Right lung (tissue), 10 donors: ENCODE measurements around the gene RPL13A. TPM values are rescaled to one million over a fixed set of nuclear protein-coding genes. Genes with fewer than 3 reads are reported as not detected.
"Not testable (repeated sequence)": the region's sequence is repeated elsewhere in the genome, so short reads cannot be mapped to it uniquely, and the experiment has no call there.

Experiments
- DNase-seq, 2 donors: peaks; one replicate each; pipeline ENCODE4 v3.0.0-alpha.2; 2013
- long read RNA-seq, 8 donors: transcript quantifications; one replicate each; lab custom pipeline, GENCODE V29; 2026
- polyA plus RNA-seq, 5 donors: library from polyadenylated mRNA; unstranded; fragments of 120-200 nt; gene quantifications; one replicate each; pipeline versions ENCODE4 v1.2.1 to v1.2.3, GENCODE V29; 2013; ENCODE audit warnings: inconsistent platforms in 1 of 5, low replicate concordance in 1 of 5; ENCODE audit not compliant: insufficient read length in 5 of 5, insufficient read depth in 1 of 5

Gene RPL13A
- 1,000 to 10,000 TPM; 3,241 to 4,813 (median 3,633) TPM for polyA plus RNA-seq
- long read RNA-seq, donor 1, transcript RPL13A-204 (5 exons, 728 nt), result minor isoform, 84 of 2,856 reads
- long read RNA-seq, donor 1, transcript RPL13A-201 (8 exons, 1,181 nt), result major isoform, 1,904 of 2,856 reads
- long read RNA-seq, donor 1, transcript RPL13A-214 (8 exons, 1,122 nt), result minor isoform, 74 of 2,856 reads
- long read RNA-seq, donor 1, partial matches to known transcripts, result 709 of 2,856 reads
- long read RNA-seq, donor 1, other reads (novel, unspliced or antisense), result 75 of 2,856 reads
- long read RNA-seq, donor 2, transcript RPL13A-214 (8 exons, 1,122 nt), result minor isoform, 38 of 1,618 reads
- long read RNA-seq, donor 2, transcript RPL13A-204 (5 exons, 728 nt), result minor isoform, 19 of 1,618 reads
- long read RNA-seq, donor 2, transcript RPL13A-201 (8 exons, 1,181 nt), result major isoform, 874 of 1,618 reads
- long read RNA-seq, donor 2, partial matches to known transcripts, result 663 of 1,618 reads
- long read RNA-seq, donor 2, other reads (novel, unspliced or antisense), result 23 of 1,618 reads
- long read RNA-seq, donor 3, transcript RPL13A-204 (5 exons, 728 nt), result minor isoform, 38 of 2,357 reads
- long read RNA-seq, donor 3, transcript RPL13A-201 (8 exons, 1,181 nt), result major isoform, 1,181 of 2,357 reads
- long read RNA-seq, donor 3, transcript RPL13A-214 (8 exons, 1,122 nt), result minor isoform, 29 of 2,357 reads
- long read RNA-seq, donor 3, partial matches to known transcripts, result 1,071 of 2,357 reads
- long read RNA-seq, donor 3, other reads (novel, unspliced or antisense), result 31 of 2,357 reads
- long read RNA-seq, donor 4, transcript RPL13A-201 (8 exons, 1,181 nt), result major isoform, 621 of 1,302 reads
- long read RNA-seq, donor 4, transcript RPL13A-204 (5 exons, 728 nt), result minor isoform, 51 of 1,302 reads
- long read RNA-seq, donor 4, transcript RPL13A-214 (8 exons, 1,122 nt), result minor isoform, 20 of 1,302 reads
- long read RNA-seq, donor 4, partial matches to known transcripts, result 589 of 1,302 reads
- long read RNA-seq, donor 4, other reads (novel, unspliced or antisense), result 14 of 1,302 reads
- long read RNA-seq, donor 5, transcript RPL13A-214 (8 exons, 1,122 nt), result minor isoform, 68 of 3,016 reads
- long read RNA-seq, donor 5, transcript RPL13A-201 (8 exons, 1,181 nt), result major isoform, 1,555 of 3,016 reads
- long read RNA-seq, donor 5, transcript RPL13A-204 (5 exons, 728 nt), result minor isoform, 73 of 3,016 reads
- long read RNA-seq, donor 5, partial matches to known transcripts, result 1,245 of 3,016 reads
- long read RNA-seq, donor 5, other reads (novel, unspliced or antisense), result 74 of 3,016 reads
- long read RNA-seq, donor 6, transcript RPL13A-204 (5 exons, 728 nt), result minor isoform, 56 of 2,354 reads
- long read RNA-seq, donor 6, transcript RPL13A-201 (8 exons, 1,181 nt), result major isoform, 1,438 of 2,354 reads
- long read RNA-seq, donor 6, transcript RPL13A-214 (8 exons, 1,122 nt), result minor isoform, 49 of 2,354 reads
- long read RNA-seq, donor 6, partial matches to known transcripts, result 697 of 2,354 reads
- long read RNA-seq, donor 6, other reads (novel, unspliced or antisense), result 109 of 2,354 reads
- long read RNA-seq, donor 7, transcript RPL13A-201 (8 exons, 1,181 nt), result major isoform, 610 of 1,086 reads
- long read RNA-seq, donor 7, transcript RPL13A-204 (5 exons, 728 nt), result minor isoform, 17 of 1,086 reads
- long read RNA-seq, donor 7, transcript RPL13A-214 (8 exons, 1,122 nt), result minor isoform, 26 of 1,086 reads
- long read RNA-seq, donor 7, partial matches to known transcripts, result 416 of 1,086 reads
- long read RNA-seq, donor 7, other reads (novel, unspliced or antisense), result 14 of 1,086 reads
- long read RNA-seq, donor 8, transcript RPL13A-214 (8 exons, 1,122 nt), result minor isoform, 13 of 819 reads
- long read RNA-seq, donor 8, transcript RPL13A-204 (5 exons, 728 nt), result minor isoform, 33 of 819 reads
- long read RNA-seq, donor 8, transcript RPL13A-201 (8 exons, 1,181 nt), result major isoform, 538 of 819 reads
- long read RNA-seq, donor 8, partial matches to known transcripts, result 216 of 819 reads
- long read RNA-seq, donor 8, other reads (novel, unspliced or antisense), result 15 of 819 reads

- peak; percentile 100 for DNase-seq
Observed at GRCh38 chr19:49487277-49488045, at the start of gene RPL13A. TSS of gene RPL13A (plus strand) at chr19:49487608. CDS start at chr19:49487630, 22 bp downstream.

- no peak for DNase-seq
Observed at GRCh38 chr19:49438261-49438660, 49.1 kb upstream of the RPL13A start.

GRCh38 chr19:49439836-49440235, 47.6 kb upstream of the RPL13A start:
- DNase-seq, result no peak

GRCh38 chr19:49440439-49441209, 46.8 kb upstream of the RPL13A start:
- DNase-seq, result no peak

- no peak for DNase-seq
Observed at GRCh38 chr19:49441210-49441959, 46.0 kb upstream of the RPL13A start, which contains the start of gene SLC17A7. TSS of gene SLC17A7 (minus strand) at chr19:49441527. CDS start at chr19:49441379, 148 bp downstream.

GRCh38 chr19:49441960-49442350, 45.5 kb upstream of the RPL13A start:
- no peak for DNase-seq

GRCh38 chr19:49442354-49442753, 45.1 kb upstream of the RPL13A start:
- no peak for DNase-seq

GRCh38 chr19:49442771-49443365, 44.5 kb upstream of the RPL13A start:
- DNase-seq, result peak; percentile 79 to 81

- DNase-seq, result peak; percentile 93 to 95
Observed at GRCh38 chr19:49443366-49444099, 43.9 kb upstream of the RPL13A start.

- not testable (repeated sequence) for DNase-seq
Observed at GRCh38 chr19:49444100-49444700, 43.2 kb upstream of the RPL13A start.

GRCh38 chr19:49445997-49446396, 41.4 kb upstream of the RPL13A start:
- no peak for DNase-seq

GRCh38 chr19:49447485-49448431, 39.6 kb upstream of the RPL13A start:
- no peak for DNase-seq

- no peak for DNase-seq
Observed at GRCh38 chr19:49448432-49448786, 39.0 kb upstream of the RPL13A start.

- no peak for DNase-seq
Observed at GRCh38 chr19:49450405-49450804, 37.0 kb upstream of the RPL13A start.
